G401.6 (cell line): ENCODE data around the gene NDUFAF2.
"Not testable (repeated sequence)": the region's sequence is repeated elsewhere in the genome, so short reads cannot be mapped to it uniquely, and the experiment has no call there.

Experiments
- FAIRE-seq: peaks from 2 replicates; lab custom pipeline; 2012; peaks lifted over from hg19 to GRCh38; lab: Jason Lieb, UNC

Gene NDUFAF2, protein sequence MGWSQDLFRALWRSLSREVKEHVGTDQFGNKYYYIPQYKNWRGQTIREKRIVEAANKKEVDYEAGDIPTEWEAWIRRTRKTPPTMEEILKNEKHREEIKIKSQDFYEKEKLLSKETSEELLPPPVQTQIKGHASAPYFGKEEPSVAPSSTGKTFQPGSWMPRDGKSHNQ

DNA sequence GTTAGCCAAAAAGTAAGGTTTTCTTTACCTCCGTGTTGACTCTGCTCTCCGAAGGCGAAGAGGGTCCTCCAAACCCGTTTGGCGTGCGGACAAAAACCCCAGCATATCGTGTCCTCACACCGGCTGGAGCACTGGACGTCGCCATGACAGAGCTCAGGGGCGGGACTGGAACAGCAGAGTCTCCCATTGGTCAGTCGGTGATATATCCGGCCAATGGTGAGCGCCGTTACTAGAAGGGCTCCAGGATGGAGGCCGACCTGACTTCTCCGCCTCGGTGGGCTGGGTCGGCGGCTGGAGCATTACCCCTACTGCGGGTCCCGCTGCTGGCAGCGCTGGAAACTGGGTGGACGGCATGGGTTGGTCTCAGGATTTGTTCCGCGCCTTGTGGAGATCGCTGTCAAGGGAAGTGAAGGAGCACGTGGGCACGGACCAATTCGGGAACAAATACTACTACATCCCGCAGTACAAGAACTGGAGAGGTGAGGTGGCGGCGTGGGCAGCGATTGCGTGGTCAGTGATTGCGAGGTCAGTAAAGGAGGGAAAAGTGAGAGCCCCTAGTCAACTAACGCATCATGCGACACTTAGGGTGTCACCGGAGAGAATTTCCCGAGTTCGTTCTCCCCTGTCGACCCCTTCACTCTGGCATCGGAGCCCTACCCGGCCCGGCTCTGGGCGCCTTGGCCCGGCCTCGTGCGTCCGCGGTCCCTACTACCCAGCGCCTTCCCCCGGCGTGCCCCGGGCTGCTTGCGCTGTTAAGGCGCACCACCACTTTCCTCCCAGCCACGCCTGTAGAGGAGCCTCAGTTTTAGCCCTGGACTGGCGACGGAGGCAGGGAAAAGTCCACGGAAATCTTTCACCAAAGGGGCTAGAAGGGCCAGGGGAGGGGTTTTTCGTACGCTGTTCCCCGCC is at the start of gene NDUFAF2, which contains the start of gene ERCC8:
Gene NDUFAF2, plus strand, starts transcription at position 302 of the 909 bp plus-strand sequence. Its CDS starts 51 bp downstream, at position 353.
Gene ERCC8, minus strand, starts transcription at position 167 of the 909 bp plus-strand sequence. Its CDS starts 62 bp downstream, at position 105.
- peak; percentile 94 for FAIRE-seq

DNA sequence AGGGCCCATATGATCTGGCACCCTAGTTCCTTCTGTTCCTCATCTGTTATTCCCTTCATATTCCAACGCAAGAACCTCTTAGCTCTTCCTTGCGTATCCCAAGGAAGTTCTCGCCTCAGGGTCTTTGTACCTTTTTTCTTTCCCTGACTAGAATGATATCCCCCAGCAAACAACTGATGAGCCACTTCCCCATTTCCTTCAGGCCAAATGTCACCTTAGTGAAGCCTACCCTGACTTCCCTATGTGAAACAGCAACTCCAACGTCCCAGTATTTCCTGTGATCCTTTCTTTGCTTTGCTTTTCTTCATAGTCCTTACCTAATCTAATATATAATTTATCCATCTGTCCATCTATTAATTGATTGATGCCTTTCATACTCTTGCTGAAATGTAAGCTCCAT is 48.0 kb upstream of the NDUFAF2 start:
- FAIRE-seq, result no peak

DNA sequence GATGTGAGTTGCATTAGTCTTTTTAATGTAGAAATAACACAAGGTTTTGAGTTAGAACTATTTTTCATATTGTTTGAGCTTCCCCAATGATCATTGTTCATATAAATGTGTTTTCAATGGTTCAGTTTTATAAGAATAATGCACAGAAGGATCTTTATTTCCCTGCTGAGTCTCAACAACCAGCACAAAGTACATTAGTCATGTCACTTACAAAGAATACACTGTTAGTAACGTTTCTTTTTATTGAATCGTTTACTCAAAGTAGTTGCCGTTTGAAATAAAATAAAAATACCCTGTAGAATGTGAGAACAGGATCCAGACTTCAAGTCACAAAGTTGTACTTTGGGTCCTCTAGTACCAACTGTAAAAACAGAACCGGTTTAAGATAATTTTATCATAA is 41.6 kb upstream of the NDUFAF2 start:
- no peak for FAIRE-seq

DNA sequence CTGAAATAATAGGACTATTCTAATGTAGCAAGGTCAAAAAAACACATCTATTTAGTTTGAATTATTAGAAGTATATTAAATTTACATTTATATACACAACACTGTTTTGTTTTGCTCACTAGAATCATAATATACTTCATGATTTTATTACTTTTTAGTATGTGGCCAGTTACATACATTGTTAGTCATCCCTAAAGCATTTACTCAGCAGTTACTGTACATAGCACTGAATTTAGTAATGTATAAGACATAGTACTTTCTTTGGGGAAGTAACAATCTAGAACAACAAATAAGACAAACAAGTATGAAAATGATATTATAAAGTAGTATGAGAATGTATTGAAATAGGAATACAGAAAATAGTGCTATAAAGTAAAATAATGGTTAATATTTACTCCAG is 28.4 kb upstream of the NDUFAF2 start:
- no peak for FAIRE-seq

DNA sequence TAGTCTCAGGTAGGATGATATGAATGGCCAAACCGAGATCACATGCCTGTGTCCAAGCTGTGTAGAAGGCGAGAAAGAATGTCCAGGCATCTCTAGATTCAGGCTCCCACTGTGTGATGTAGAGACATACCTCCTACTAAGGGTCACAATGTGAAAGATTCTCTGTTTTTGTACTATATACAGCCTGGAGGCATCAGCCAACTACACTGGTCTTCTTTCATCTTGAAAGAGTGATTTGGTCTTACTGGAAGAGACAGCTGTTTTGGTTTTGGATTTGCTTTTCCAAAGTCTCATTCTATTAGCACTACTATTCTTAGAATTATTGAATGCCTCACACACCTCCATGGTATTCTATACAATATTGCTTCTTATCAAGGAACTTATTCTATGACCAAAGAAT is 26.5 kb upstream of the NDUFAF2 start:
- FAIRE-seq, result no peak

DNA sequence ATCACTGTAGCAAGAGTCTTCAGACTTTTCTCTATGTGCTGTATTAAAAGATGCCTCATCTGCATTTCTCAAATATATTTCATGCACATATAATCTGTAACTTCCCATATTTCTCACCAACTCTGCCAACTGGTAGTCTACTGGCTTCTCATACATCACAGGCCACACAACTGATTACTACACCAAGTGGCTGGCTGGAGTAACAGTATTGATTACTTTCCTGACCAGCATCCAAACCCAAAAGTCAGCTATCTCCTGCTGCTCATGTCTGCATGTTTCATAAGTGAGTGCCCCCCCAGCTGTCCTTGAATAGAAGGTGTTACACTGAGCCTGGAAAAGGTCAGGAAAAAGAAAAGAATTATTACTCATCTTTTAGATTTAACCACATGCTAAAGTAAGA is 17.6 kb upstream of the NDUFAF2 start:
- FAIRE-seq, result no peak

DNA sequence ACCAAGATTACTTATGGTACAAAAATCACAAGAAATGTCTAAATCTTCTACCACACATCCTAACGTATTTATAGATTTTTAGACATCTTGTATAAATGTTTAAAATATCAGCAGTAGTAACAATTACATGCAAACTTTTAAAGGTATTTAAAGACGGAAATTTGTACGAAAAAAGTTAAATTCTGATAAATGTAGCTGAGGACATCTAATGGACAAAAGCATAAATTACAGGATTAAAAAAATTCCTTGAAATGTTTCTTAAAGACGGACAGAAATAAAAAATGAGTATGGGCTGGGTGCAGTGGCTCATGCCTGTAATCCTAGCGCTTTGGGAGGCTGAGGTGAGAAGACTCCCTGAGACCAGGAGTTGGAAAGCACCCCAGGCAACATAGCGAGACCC is 16.0 kb upstream of the NDUFAF2 start:
- FAIRE-seq, result peak; percentile 94

DNA sequence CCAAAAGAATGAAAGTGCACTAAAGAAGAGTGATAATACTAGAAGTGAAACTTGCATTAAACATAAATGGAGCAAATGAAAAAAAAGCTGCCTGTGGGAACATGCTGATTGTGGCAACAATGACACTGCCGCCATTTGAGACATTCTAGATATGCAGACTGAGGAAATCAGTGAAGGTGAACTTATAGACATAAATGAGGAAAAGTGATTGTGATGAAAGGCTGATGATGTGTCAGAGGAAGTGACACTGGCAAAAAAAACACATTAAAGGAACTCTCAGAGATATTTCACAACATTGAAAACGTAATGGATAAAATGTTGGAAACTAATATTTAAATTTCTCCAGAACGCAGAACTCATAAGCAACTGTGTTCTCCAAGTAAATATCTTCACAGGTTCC is 1.4 kb upstream of the NDUFAF2 start:
- no peak for FAIRE-seq

DNA sequence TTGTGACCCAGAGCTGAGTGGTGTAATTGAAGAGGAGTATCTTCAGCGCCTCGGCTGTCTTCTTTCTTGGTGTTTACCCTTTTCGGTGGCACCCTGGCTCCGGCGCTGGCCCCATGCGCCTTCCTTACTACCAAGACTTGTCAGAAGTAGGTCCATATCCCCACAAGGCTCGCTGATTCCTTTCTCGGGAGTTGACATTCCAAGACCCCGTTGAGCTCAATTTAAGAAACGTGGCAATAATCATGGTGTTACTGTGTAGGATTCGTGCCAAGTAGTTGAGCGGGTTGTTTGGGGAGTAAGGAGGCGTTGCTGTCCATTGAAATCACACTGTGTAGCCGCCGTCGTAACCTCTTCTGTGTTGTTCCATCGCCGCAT is 795 bp downstream of the NDUFAF2 start:
- FAIRE-seq, result no peak

DNA sequence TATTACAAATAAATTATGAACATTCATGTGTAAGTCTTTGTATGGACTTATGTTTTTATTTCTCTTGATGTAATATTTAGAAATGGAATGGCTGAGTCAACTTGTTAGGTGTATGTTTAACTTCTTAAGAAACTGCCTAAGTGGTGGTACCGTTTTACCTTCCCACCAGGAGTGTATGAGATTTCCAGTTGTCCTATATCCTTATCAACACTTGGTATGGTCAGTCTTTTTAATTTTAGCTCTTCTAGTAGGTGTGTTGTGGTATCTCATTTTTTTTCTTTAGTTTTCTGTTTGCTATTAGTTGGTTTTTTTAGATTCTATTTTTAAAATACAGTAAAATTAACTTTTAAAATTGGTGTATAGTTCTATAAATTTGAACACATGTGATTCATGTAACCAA is 3.7 kb downstream of the NDUFAF2 start:
- FAIRE-seq, result no peak

DNA sequence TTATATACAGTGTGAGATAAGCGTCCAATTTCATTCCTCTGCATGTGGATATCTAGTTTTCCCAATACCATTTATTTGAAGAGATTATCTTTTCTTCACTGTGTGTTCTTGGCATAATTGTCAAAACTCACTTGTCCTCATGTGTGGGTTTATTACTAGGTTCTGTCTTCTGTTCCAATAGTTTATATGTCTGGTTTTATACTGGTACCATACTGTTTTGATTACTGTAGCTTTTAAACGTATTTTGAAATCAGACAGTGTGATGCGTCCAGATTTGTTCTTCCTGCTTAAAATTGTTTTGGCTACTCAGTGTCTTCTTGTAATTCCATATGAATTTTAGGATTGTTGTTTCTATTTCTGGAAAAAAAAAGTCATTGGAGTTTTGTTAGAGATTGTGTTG is 10.2 kb downstream of the NDUFAF2 start:
- FAIRE-seq, result no peak

DNA sequence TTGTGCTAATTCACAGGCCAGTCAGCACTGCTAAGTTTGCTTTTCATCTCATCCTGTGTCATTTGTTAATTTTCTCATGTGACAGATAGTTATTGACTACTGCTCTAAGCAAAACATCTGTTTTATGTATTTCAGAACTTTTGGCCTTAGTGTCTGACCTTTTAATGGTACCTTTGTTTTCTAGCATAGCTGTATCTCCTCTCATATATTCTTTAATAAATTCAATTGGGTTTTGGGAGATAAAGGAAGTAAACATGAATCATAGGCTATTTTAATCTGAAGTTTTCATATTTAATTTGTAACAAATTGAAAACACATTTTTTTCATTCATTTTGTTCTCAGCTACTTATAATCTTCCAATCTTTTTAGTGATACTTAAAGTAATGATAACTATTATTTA is 13.1 kb downstream of the NDUFAF2 start:
- peak; percentile 27 for FAIRE-seq

DNA sequence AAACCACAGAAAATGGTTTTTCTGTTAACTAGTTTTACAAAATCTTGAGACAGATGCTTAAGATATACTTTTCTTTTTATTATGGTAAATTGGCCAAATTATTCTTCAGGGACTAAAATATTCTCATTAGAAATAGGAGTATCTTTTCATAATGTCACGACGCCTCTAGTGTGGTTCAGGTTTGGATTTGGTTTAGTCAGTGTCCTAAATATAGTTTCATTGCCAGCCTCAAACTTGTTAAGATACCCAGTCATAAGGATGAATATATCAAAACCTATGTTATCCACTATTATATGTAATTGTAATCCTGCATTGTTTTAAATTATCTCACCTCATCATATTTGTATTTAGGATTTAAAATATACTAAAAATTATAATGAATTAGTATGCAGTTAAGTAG is 13.7 kb downstream of the NDUFAF2 start:
- FAIRE-seq, result no peak

DNA sequence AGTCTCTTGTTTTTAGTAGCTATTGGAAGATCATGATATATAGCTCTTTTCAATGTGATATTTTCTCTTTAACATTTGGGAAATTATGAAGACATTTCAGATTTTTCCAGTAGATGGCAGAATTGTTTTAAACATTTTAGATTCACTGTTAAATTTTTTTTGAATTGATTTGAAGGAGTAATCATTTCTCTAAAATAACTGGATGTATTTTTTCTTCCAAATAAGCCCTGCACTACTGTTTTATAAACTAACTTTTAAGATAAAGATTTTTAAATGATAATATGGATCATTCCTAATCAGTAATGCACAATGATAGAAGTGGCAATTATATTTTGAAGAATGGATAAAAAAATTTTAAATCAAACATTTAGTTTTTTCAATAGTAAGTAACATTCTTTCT is 14.2 kb downstream of the NDUFAF2 start:
- FAIRE-seq, result peak; percentile 96

DNA sequence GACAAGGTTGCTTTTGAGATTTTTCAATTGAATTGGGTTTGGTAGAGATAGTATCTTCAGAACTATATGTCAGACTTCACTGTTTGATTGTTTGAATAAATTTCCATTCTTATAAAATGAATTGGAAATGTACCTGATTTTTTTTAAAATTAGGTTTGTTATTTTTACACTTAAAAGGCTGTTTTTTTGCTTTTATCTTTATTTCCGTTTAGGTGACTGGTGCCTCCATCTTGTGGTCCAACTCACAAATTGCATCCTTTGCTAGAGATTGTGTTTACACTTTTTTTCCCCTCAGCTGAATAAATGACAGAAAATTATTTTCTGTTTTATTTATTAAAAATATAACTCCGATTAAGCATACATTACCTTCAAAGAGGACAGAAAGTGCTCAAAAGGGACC is 15.6 kb downstream of the NDUFAF2 start:
- FAIRE-seq, result peak; percentile 97

DNA sequence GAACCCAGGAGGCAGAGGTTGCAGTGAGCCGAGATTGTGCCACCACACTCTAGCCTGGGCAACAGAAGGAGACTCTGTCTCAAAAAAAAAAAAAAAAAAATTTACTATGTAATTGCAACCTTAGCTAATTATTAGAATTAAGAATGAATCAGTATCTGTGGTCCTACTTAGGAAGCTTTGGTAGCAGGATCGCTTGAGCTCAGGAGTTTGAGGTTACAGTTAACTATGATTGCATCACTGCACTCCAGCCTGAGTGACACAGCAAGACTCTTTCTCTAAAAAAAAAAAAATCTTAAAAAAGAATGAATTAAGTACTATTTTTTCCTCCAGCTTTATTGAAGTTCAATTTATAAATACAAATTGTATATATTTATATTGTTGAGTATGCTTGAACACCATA is 16.7 kb downstream of the NDUFAF2 start:
- no peak for FAIRE-seq

DNA sequence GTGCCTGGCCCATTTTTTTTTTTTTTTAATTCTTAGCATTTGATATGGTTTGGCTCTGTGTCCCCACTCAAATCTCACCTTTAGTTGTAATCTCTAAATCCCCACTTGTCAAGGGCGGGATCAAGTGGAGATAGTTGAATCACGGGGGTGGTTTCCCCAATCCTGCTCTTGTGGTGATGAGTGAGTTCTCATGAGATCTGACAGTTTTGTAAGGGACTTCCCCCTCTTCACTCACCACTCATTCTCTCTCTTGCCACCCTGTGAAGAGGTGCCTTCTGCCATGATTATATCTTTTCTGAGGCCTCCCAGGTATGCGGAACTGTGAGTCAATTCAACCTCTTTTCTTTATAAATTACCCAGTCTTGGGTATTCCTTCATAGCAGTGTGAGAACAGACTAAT is 27.2 kb downstream of the NDUFAF2 start:
- FAIRE-seq, result no peak

DNA sequence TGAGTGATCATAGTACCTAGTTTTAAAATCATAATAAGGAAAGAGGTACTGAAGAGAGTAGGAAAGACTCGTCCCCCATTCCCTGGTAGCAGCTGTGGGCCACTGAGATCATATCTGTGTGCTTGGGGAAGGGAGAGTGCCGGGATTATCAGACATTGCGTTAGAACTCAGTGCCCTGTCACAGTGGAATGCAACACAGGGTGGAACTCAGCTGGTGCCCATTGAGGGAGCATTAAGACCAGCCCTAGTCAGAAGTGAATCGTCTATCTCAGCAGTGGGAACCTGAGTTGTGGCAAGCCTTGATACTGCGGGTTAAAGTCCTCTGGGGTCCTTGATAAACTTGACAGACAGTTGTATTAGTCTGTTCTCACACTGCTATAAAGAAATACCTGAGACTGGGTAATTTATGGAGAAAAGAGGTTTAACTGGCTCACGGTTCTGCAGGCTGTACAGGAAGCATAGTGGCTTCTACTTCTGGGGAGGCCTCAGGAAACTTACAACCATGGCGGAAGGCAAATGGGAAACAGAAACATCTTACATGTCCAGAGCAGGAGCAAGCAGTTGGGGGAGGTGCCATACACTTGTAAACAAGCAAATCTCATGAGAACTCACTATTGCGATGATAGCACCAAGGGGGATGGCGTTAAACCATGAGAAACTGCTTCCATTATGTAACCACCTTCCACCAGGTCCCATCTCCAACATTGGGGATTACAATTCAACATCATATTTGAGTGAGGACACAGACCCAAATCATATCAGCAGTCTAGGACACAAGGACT is 33.1 kb downstream of the NDUFAF2 start:
- FAIRE-seq, result no peak

DNA sequence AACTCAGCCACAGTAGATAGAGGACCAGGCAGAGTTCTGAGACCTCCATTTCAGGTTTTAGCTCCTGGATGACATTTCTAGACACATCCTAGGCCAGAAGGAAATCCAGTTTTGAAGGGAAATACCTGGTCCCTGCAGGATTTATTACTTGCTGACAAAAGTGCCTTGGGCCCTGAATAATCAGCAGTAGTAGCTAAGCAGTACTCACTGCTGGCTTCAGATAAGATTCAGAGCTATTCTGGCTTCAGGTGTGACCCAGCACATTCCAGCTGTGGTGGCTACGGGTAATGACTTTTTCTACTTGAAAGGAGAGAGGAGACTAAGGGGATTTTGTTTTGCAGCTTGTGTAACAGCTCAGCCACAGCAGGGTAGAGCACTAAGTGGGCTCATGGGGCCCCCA is 34.0 kb downstream of the NDUFAF2 start:
- FAIRE-seq, result no peak

DNA sequence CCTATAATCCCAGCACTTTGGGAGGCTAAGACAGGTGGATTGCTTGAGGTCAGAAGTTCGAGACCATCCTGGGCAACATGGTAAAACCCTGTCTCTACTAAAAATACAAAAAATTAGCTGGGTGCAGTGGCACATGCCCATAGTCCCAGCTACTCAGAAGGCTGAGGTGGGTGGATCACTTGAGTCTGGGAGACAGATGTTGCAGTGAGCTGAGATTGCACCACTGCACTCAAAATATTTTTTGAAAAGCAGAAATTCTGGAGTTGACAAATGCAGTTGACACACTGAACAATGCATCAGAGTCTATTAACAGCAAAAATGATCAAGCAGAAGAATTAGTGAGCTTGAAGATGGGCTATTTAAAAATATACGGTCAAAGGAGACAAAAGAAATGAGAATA is 35.5 kb downstream of the NDUFAF2 start:
- no peak for FAIRE-seq

DNA sequence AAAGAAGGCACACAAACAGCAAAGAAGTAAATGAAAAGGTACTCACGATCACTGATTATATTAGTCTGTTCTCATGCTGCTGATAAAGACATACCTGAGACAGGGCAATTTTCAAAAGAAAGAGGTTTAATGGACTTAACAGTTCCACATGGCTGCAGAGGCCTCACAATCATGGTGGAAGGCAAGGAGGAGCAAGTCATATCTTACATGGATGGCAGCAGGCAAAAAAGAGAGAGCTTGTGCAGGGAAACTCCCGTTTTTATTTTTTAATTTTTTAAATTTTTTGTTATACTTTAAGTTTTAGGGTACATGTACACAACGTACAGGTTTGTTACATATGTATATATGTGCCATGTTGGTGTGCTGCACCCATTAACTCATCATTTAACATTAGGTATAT is 37.1 kb downstream of the NDUFAF2 start:
- FAIRE-seq, result not testable (repeated sequence)

DNA sequence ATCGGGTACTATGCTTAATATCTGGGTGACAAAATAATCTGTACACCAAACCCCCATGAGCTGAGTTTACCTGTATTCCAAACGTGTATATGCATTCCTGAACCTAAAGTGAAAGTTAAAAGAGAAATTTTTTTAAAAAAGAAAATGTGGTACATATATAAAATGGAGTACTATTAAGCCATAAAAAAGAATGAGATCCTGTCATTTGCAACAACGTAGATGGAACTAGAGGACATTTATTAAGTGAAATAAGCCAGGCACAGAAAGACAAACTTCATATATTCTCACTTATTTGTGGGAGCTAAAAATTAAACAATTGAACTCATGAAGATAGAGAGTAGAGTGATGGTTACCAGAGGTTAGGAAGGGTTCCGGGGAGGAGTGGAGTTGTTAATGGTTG is 44.8 kb downstream of the NDUFAF2 start:
- FAIRE-seq, result no peak

DNA sequence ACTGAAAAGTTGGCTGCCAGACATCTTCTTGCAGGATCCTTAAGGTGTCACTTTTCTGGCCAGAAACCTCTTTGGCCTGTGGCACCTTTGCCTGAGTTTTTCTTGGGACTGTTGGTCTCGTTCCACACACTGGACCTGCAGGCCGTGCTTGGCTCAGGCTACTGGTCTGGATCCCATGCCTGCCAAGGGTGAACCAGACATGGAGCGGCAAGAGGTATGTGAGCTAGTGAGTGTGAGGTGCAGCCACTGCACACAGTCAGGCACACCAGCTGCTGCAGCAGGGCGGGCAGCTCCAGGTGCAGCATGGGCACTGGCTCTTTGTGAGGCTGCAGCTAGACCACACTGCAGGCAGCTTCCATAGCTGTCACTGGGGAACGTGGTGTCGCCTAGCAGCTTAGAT is 47.9 kb downstream of the NDUFAF2 start:
- FAIRE-seq, result no peak
